Esophagus muscularis mucosa (tissue), 4 donors: ENCODE data around the gene IL2RG.

Source experiments
- CTCF ChIP-seq, 3 experiments: fragments of 200-600 bp in 2 of 3; fragments of 450-650 bp in 1 of 3; sonication (generic) in 2 of 3; IDR thresholded peaks; one replicate each; pipeline ENCODE4 v1.5.1; 2017 to 2019; ENCODE audit warnings: antibody characterized with exemption in 3 of 3, mild to moderate bottlenecking in 2 of 3, moderate library complexity in 1 of 3
- EP300 ChIP-seq: sonication (generic); formaldehyde crosslinking; IDR thresholded peaks from one replicate; pipeline ENCODE4 v1.6.1; 2017; ENCODE audit warnings: antibody characterized with exemption
- POLR2A ChIP-seq: fragments of 450-650 bp; IDR thresholded peaks from one replicate; pipeline ENCODE4 v1.6.1; 2017; ENCODE audit warnings: antibody characterized with exemption, moderate library complexity, mild to moderate bottlenecking, low read depth
- POLR2AphosphoS5 ChIP-seq, 2 donors: sonication (generic); formaldehyde crosslinking; IDR thresholded peaks; one replicate each; pipeline ENCODE4 v1.6.1; 2017; ENCODE audit warnings: antibody characterized with exemption in 2 of 2

DNA sequence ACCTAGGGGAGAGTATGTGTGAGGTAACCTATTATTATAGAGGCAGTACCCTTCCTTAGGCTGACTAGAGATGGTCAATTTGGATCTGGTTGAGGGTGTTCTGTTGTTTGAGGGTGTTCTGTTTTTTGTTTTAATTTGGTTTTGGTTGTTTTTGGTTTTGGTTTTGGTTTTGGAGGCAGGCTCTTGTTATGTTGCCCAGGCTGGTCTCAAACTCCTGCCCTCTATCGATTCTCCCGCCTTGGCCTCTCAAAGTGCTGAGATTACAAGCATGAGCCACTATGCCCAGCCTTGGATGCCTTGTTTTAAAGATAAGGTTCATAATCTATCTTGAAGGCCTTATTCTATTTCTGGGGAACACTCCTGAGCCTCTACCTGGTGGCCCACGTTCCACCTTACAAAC lies 5.7 kb downstream of the IL2RG start:
- TF ChIP-seq CTCF (IDR thresholded peaks at IDR 0.05) (no peak), POLR2A (no peak), POLR2AphosphoS5 (IDR thresholded peaks at IDR 0.05) (no peak), EP300 (no peak)
